ENCODE measurements around the gene TMEM269. TPM values are rescaled to one million over a fixed set of nuclear protein-coding genes. Genes with fewer than 3 reads are reported as not detected.

Gene TMEM269
- total RNA-seq, 1 experiment from 2014 or later, result not detected

- H3K27me3 Mint-ChIP-seq (ENCODE audit: insufficient read depth, unreplicated experiment), result no peaks in the 10 kb centered on the region
- DNase-seq (ENCODE audit: unreplicated experiment), result no peak
- H3K4me3 Mint-ChIP-seq (ENCODE audit: unreplicated experiment), result no peak within 1 kb of the TSS
- no peaks in the 10 kb centered on the region for H3K9me3 Mint-ChIP-seq (ENCODE audit: unreplicated experiment)
- CTCF ChIA-PET, result interaction anchor here (1.5 kb wide), 1 partner anchor 13 kb away, joined by 4 read pairs; no protein-coding TSS in a partner anchor
- TF ChIP-seq CTCF (IDR thresholded peaks at IDR 0.05; ENCODE audit: unreplicated experiment), result no peak
- H3K4me1 Mint-ChIP-seq (ENCODE audit: insufficient read depth, unreplicated experiment), result peaks cover 17% of the 10 kb centered on the region
- no TSS peak for BruUV-seq (replicated peaks)
- intact Hi-C loops (cut with micrococcal nuclease), result loop anchor here (10.0 kb wide), 1 partner anchor 595 kb away; no protein-coding TSS in a partner anchor
- no peak within 1 kb of the TSS for H3K27ac Mint-ChIP-seq (ENCODE audit: low read depth, unreplicated experiment)
- POLR2A ChIA-PET, result interaction anchor here (0.7 to 1.4 kb wide), 4 partner anchors 10 to 206 kb away, joined by 3 to 4 read pairs (median 4); partner anchors contain the start of gene YBX1
- no peaks in the 10 kb centered on the region for H3K36me3 Mint-ChIP-seq (ENCODE audit: insufficient read depth, unreplicated experiment)
Observed at GRCh38 chr1:42739753-42740700, 44.8 kb upstream of the TMEM269 start, which contains the start of gene CLDN19. CLDN19 (minus strand) TSS chr1:42740236; CDS start chr1:42740063, 173 bp downstream.

GRCh38 chr1:42740851-42741580 lies 43.8 kb upstream of the TMEM269 start:
- Mint-ChIP-seq H3K27ac (ENCODE audit: low read depth, unreplicated experiment) (no peak overlapping the region), H3K4me3 (ENCODE audit: unreplicated experiment) (no peak overlapping the region), H3K9me3 (ENCODE audit: unreplicated experiment) (no peaks in the 10 kb centered on the region), H3K4me1 (ENCODE audit: insufficient read depth, unreplicated experiment) (peaks cover 17% of the 10 kb centered on the region), H3K27me3 (ENCODE audit: insufficient read depth, unreplicated experiment) (no peaks in the 10 kb centered on the region), H3K36me3 (ENCODE audit: insufficient read depth, unreplicated experiment) (peaks cover 9% of the 10 kb centered on the region)
- intact Hi-C loops (cut with micrococcal nuclease), result no loop called here
- no peak for DNase-seq (ENCODE audit: unreplicated experiment)
- ChIA-PET CTCF (interaction anchor here (1.5 kb wide), 1 partner anchor 12 kb away, joined by 4 read pairs; no protein-coding TSS in a partner anchor), POLR2A (interaction anchor here (0.7 to 1.4 kb wide), 3 partner anchors 58 to 207 kb away, joined by 3 to 4 read pairs (median 4); partner anchors contain the start of gene YBX1)
- BruUV-seq (replicated peaks), result no TSS peak
- no peak for TF ChIP-seq CTCF (IDR thresholded peaks at IDR 0.05; ENCODE audit: unreplicated experiment)

- H3K9me3 Mint-ChIP-seq (ENCODE audit: unreplicated experiment), result no peaks in the 10 kb centered on the region
- BruUV-seq (replicated peaks), result no TSS peak
Observed at GRCh38 chr1:42741706-42742105, 43.1 kb upstream of the TMEM269 start.

More at GRCh38 chr1:42741706-42742105, 43.1 kb upstream of the TMEM269 start:
- H3K27me3 Mint-ChIP-seq (ENCODE audit: insufficient read depth, unreplicated experiment), result no peaks in the 10 kb centered on the region
- H3K4me1 Mint-ChIP-seq (ENCODE audit: insufficient read depth, unreplicated experiment), result peaks cover 17% of the 10 kb centered on the region
- no peak overlapping the region for H3K27ac Mint-ChIP-seq (ENCODE audit: low read depth, unreplicated experiment)
- POLR2A ChIA-PET, result interaction anchor here (0.6 kb wide), 1 partner anchor 130 kb away, joined by 4 read pairs; no protein-coding TSS in a partner anchor
- TF ChIP-seq CTCF (IDR thresholded peaks at IDR 0.05; ENCODE audit: unreplicated experiment), result no peak
- CTCF ChIA-PET, result no interaction called here
- DNase-seq (ENCODE audit: unreplicated experiment), result no peak
- H3K4me3 Mint-ChIP-seq (ENCODE audit: unreplicated experiment), result no peak overlapping the region
- H3K36me3 Mint-ChIP-seq (ENCODE audit: insufficient read depth, unreplicated experiment), result peaks cover 16% of the 10 kb centered on the region
- intact Hi-C loops (cut with micrococcal nuclease), result no loop called here
